CD14-positive monocyte (primary cell): ENCODE results near the gene CDIPT. TPM values are rescaled to one million over a fixed set of nuclear protein-coding genes. Genes with fewer than 3 reads are reported as not detected.

Experiments
- DNase-seq, 3 donors: peaks; one replicate each; pipeline ENCODE4 v3.0.0-alpha.2; 2011 to 2022
- H2AFZ ChIP-seq: 2 replicates; pipeline ENCODE4 v1.6.0; 2012; ENCODE audit warnings: mild to moderate bottlenecking, low read depth, low read length, inconsistent platforms; ENCODE audit not compliant: insufficient read depth, poor library complexity, severe bottlenecking
- H3K27ac ChIP-seq, 2 donors: 1 replicate in 1 of 2; 2 replicates in 1 of 2; pipeline ENCODE4 v1.5.1; 2012 to 2013; ENCODE audit warnings: low read length in 2 of 2, control low read depth in 1 of 2, inconsistent platforms in 1 of 2, low read depth in 1 of 2, mild to moderate bottlenecking in 1 of 2
- H3K27me3 ChIP-seq, 2 donors: one replicate each; pipeline versions ENCODE4 v1.6.0 to v1.6.1; 2011 to 2013; ENCODE audit warnings: low read length in 2 of 2; ENCODE audit not compliant: control insufficient read depth in 2 of 2, insufficient read depth in 2 of 2
- H3K36me3 ChIP-seq, 2 donors: replicated peaks in 1 of 2; 1 replicate in 1 of 2; 2 replicates in 1 of 2; pipeline versions ENCODE4 v1.5.1 to v1.6.1; 2012 to 2013; ENCODE audit warnings: low read length in 2 of 2, control low read depth in 1 of 2, inconsistent platforms in 1 of 2, mild to moderate bottlenecking in 1 of 2; ENCODE audit not compliant: insufficient read depth in 2 of 2, control insufficient read depth in 1 of 2
- H3K4me1 ChIP-seq, 2 donors: 1 replicate in 1 of 2; 2 replicates in 1 of 2; pipeline versions ENCODE4 v1.5.1 to v1.6.1; 2012 to 2013; ENCODE audit warnings: low read length in 2 of 2, control low read depth in 1 of 2, inconsistent platforms in 1 of 2, mild to moderate bottlenecking in 1 of 2, moderate library complexity in 1 of 2; ENCODE audit not compliant: insufficient read depth in 2 of 2, control insufficient read depth in 1 of 2
- H3K4me2 ChIP-seq: replicated peaks from 2 replicates; pipeline ENCODE3; 2012; ENCODE audit warnings: low read length, moderate library complexity, mild to moderate bottlenecking; ENCODE audit not compliant: poor library complexity, severe bottlenecking; ENCODE audit errors: extremely low read depth
- H3K4me3 ChIP-seq, 3 experiments: fragments of 200-600 bp in 1 of 3; sonication (generic) in 1 of 3; replicated peaks in 1 of 3; 1 replicate in 2 of 3; 2 replicates in 1 of 3; pipeline ENCODE4 v1.5.1; 2011 to 2013; ENCODE audit warnings: low read length in 3 of 3, mild to moderate bottlenecking in 3 of 3, control low read depth in 2 of 3, low read depth in 2 of 3, inconsistent platforms in 1 of 3, moderate library complexity in 1 of 3
- H3K79me2 ChIP-seq: 2 replicates; pipeline ENCODE4 v1.6.0; 2012; ENCODE audit warnings: mild to moderate bottlenecking, control low read depth, inconsistent platforms, low read length, moderate library complexity; ENCODE audit not compliant: insufficient read depth
- H3K9ac ChIP-seq: 2 replicates; pipeline ENCODE4 v1.6.0; 2017; ENCODE audit warnings: low read length, mild to moderate bottlenecking; ENCODE audit not compliant: insufficient read depth, poor library complexity, severe bottlenecking
- H3K9me3 ChIP-seq, 2 donors: replicated peaks in 1 of 2; 1 replicate in 1 of 2; 2 replicates in 1 of 2; pipeline versions ENCODE4 v1.5.1 to v1.6.1; 2012 to 2013; ENCODE audit warnings: low read length in 2 of 2, control low read depth in 1 of 2; ENCODE audit not compliant: control insufficient read depth in 1 of 2, insufficient read depth in 1 of 2
- H4K20me1 ChIP-seq: 2 replicates; pipeline ENCODE4 v1.6.0; 2012; ENCODE audit warnings: mild to moderate bottlenecking, low read length, control low read depth, moderate library complexity; ENCODE audit not compliant: insufficient read depth
- H3K27ac Mint-ChIP-seq, 7 donors: one replicate each; pipeline ENCODE4 v1.8.0; 2020; ENCODE audit warnings: mild to moderate bottlenecking in 7 of 7, mixed read lengths in 7 of 7, moderate library complexity in 6 of 7, inconsistent platforms in 2 of 7
- H3K27me3 Mint-ChIP-seq, 3 donors: one replicate each; pipeline ENCODE4 v1.8.0; 2021 to 2022; ENCODE audit warnings: low read depth in 3 of 3, mild to moderate bottlenecking in 3 of 3, mixed read lengths in 3 of 3, moderate library complexity in 3 of 3, inconsistent platforms in 1 of 3
- H3K36me3 Mint-ChIP-seq, 2 donors: one replicate each; pipeline ENCODE4 v1.8.0; 2020; ENCODE audit warnings: mixed read lengths in 2 of 2, inconsistent platforms in 1 of 2, mild to moderate bottlenecking in 1 of 2
- H3K4me1 Mint-ChIP-seq: one replicate; pipeline ENCODE4 v1.8.0; 2020; ENCODE audit warnings: mild to moderate bottlenecking, mixed read lengths
- H3K4me3 Mint-ChIP-seq, 2 donors: one replicate each; pipeline ENCODE4 v1.8.0; 2020; ENCODE audit warnings: mild to moderate bottlenecking in 2 of 2, mixed read lengths in 2 of 2, moderate library complexity in 1 of 2
- H3K9me3 Mint-ChIP-seq, 7 donors: one replicate each; pipeline ENCODE4 v1.8.0; 2020 to 2022; ENCODE audit warnings: mixed read lengths in 7 of 7, mild to moderate bottlenecking in 6 of 7, moderate library complexity in 6 of 7, inconsistent platforms in 2 of 7
- CTCF ChIP-seq: fragments of 200-600 bp; IDR thresholded peaks from one replicate; pipeline ENCODE4 v1.8.0; 2022; ENCODE audit warnings: antibody characterized with exemption, mild to moderate bottlenecking
- WGBS: methylation state at CpG from one replicate; pipeline ENCODE4 v1.1.5; 2013; ENCODE audit warnings: missing lambda C conversion rate; ENCODE audit not compliant: insufficient coverage; 5-methylcytosine and 5-hydroxymethylcytosine counted together
- intact Hi-C, 2 donors: fragments of 100-400 bp; cut with micrococcal nuclease; formaldehyde crosslinking; loops; one replicate each; pipeline versions ENCODE4 v1.15.0 to v1.15.1; 2023
- polyA plus RNA-seq, 3 donors: library from polyadenylated mRNA; depleted of rRNA in 1 of 3; unstranded in 2 of 3; stranded (reverse) in 1 of 3; fragments of 300-500 nt in 2 of 3; fragments of >200 nt in 1 of 3; fragmentation: Illumina TruSeq in 2 of 3; gene quantifications; 1 replicate in 2 of 3; 2 replicates in 1 of 3; pipeline ENCODE4 v1.2.3, GENCODE V29; 2012 to 2021

Gene CDIPT
- polyA plus RNA-seq, 3 donors = 67.2 to 98.8 (median 93.5) TPM

- 93% methylated on average over 9 of the region's 13 CpGs for WGBS
- no peak for TF ChIP-seq CTCF
Observed at GRCh38 chr16:29905668-29906067, 42.6 kb upstream of the CDIPT start.

GRCh38 chr16:29904947-29905346, 41.9 kb upstream of the CDIPT start:
- peaks cover 20% of the 10 kb centered on the region for H3K4me1 Mint-ChIP-seq
- 80% methylated on average over 1 of the region's 7 CpGs for WGBS

More at GRCh38 chr16:29905668-29906067, 42.6 kb upstream of the CDIPT start:
- Histone ChIP-seq H3K79me2 (no peaks in the 10 kb centered on the region), H3K9ac (no peak overlapping the region), H3K4me3 (no peak overlapping the region), H3K27ac (no peak overlapping the region), H3K9me3 (no peaks in the 10 kb centered on the region), H3K4me2 (no peak overlapping the region), H2AFZ (no peak overlapping the region), H3K27me3 (peaks cover 0 to 9% of the 10 kb centered on the region in 2 donors), H3K4me1 (peaks cover 15 to 16% of the 10 kb centered on the region in 2 donors), H4K20me1 (no peaks in the 10 kb centered on the region), H3K36me3 (no peaks in the 10 kb centered on the region)
- DNase-seq = no peak
- Mint-ChIP-seq H3K27ac (no peak overlapping the region), H3K4me3 (no peak overlapping the region), H3K4me1 (peaks cover 22% of the 10 kb centered on the region), H3K27me3 (peaks cover 2 to 17% (median 3%) of the 10 kb centered on the region in 3 donors), H3K9me3 (peaks cover 0 to 2% (median 0%) of the 10 kb centered on the region in 7 donors), H3K36me3 (peaks cover 4 to 12% of the 10 kb centered on the region in 2 donors)
- intact Hi-C loops = no loop called here

More at GRCh38 chr16:29904947-29905346, 41.9 kb upstream of the CDIPT start:
- H3K27ac ChIP-seq = no peak overlapping the region
- intact Hi-C loops = no loop called here
- Mint-ChIP-seq H3K4me3 (no peak overlapping the region), H3K9me3 (peaks cover 0 to 2% (median 0%) of the 10 kb centered on the region in 7 donors), H3K36me3 (peaks cover 4 to 9% of the 10 kb centered on the region in 2 donors), H3K27me3 (peaks cover 5 to 21% (median 5%) of the 10 kb centered on the region in 3 donors), H3K27ac (no peak overlapping the region)
- H3K27me3 ChIP-seq = peaks cover 0 to 11% of the 10 kb centered on the region in 2 donors
- no peak for DNase-seq
- no peak for TF ChIP-seq CTCF
- no peak overlapping the region for H3K9ac ChIP-seq
- H3K4me3 ChIP-seq = no peak overlapping the region
- H3K4me1 ChIP-seq = peaks cover 15 to 18% of the 10 kb centered on the region in 2 donors
- no peaks in the 10 kb centered on the region for H4K20me1 ChIP-seq
- no peak overlapping the region for H3K4me2 ChIP-seq
- no peaks in the 10 kb centered on the region for H3K79me2 ChIP-seq
- no peaks in the 10 kb centered on the region for H3K9me3 ChIP-seq
- no peak overlapping the region for H2AFZ ChIP-seq
- H3K36me3 ChIP-seq = no peaks in the 10 kb centered on the region
